Esophagus squamous epithelium (tissue), 4 donors: ENCODE results near the gene PRKAR1B.
"Not testable (repeated sequence)": the region's sequence is repeated elsewhere in the genome, so short reads cannot be mapped to it uniquely, and the experiment has no call there.

Experiments
- CTCF ChIP-seq, 6 experiments: fragments of 450-650 bp in 4 of 6; fragments of 200-600 bp in 2 of 6; sonication (generic) in 2 of 6; IDR thresholded peaks; one replicate each; pipeline ENCODE4 v1.5.1; 2016 to 2019; ENCODE audit warnings: antibody characterized with exemption in 6 of 6, mild to moderate bottlenecking in 4 of 6, moderate library complexity in 4 of 6
- POLR2A ChIP-seq, 4 donors: fragments of 450-650 bp; IDR thresholded peaks; one replicate each; pipeline ENCODE4 v1.6.1; 2017; ENCODE audit warnings: antibody characterized with exemption in 4 of 4, mild to moderate bottlenecking in 4 of 4, moderate library complexity in 3 of 4

- TF ChIP-seq POLR2A, CTCF (IDR thresholded peaks at IDR 0.05): not testable (repeated sequence)
These were observed 70.1 kb downstream of the PRKAR1B start for GRCh38 chr7:657010-657409.
